Activated CD8-positive, alpha-beta memory T cell treated with anti-CD3 and anti-CD28 coated beads, Interleukin-2, amount 50 U/mL, for 1 hour (primary cell): ENCODE data around the gene FOSL2.

Experiments used
- DNase-seq: peaks from one replicate; pipeline ENCODE4 v3.0.0-alpha.2; 2020; ENCODE audit errors: extremely low read depth

The FOSL2 gene

DNA sequence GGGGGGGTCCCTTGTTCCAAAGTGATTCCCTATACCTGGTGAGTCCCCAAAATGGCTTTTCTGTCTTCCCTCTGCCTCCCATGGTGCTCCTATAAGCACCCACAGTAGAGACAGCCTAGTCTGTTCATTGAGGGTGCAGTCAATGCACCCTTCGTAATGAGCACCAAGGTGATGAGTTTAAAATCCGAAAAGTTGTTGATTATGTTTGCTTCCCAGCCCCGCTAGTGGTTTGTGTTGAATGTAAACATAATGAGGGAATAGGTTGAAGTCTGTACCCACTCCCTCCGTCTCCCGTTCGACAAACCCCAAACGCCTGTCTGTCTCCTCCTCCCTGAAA, 2.3 kb downstream of the FOSL2 start:
- no peak for DNase-seq

DNA sequence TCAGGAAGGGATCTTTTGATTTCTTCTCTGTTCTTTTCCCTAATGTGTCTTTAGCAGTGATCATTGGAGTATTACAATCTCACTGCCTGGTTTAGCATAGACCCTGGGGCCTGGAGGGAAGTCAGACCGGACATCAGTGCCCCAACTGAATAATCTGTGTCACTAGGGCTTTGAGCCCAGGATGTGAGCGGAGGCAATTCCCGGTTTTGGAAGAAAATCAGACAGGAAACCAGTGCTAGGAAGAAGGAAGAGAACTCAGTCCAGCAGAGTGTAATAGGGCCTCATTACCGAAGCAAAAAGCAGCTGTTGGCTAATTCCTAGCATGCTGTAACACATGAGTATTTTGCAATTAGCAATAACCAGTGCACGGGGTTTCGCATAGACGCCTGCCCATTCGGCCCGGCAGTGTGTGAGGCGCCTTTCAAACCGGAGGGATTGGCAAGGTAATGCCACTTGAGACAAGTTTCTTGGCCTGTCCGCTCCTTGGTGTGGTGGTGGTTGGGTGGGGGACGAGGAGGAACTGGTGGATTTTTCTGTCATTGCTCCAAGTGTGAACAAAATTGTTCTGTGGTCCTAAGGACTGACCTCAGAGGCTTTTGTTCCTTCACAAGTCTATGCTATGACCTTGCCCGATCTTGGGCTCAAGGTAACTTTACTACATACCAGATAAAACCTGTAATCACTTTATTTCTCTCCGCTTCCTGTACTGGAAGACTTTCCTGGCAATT, 2.8 kb downstream of the FOSL2 start:
- no peak for DNase-seq

DNA sequence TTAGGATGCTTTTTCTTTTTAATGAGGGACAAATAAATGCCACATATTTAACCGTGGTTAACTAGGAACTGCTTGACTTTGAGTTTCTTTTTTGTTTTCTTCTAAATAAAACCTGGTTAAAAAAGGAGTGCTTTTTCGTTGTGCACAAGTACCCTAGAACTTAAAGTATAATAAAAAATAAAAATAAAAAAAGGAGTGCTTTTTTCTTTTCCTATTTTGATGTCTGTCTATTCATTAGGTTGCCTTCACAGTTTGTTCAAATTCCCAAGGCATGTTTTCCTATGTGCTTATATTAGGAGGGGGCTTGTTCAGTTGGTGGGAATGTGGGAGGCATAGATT, 4.4 kb downstream of the FOSL2 start:
- no peak for DNase-seq

DNA sequence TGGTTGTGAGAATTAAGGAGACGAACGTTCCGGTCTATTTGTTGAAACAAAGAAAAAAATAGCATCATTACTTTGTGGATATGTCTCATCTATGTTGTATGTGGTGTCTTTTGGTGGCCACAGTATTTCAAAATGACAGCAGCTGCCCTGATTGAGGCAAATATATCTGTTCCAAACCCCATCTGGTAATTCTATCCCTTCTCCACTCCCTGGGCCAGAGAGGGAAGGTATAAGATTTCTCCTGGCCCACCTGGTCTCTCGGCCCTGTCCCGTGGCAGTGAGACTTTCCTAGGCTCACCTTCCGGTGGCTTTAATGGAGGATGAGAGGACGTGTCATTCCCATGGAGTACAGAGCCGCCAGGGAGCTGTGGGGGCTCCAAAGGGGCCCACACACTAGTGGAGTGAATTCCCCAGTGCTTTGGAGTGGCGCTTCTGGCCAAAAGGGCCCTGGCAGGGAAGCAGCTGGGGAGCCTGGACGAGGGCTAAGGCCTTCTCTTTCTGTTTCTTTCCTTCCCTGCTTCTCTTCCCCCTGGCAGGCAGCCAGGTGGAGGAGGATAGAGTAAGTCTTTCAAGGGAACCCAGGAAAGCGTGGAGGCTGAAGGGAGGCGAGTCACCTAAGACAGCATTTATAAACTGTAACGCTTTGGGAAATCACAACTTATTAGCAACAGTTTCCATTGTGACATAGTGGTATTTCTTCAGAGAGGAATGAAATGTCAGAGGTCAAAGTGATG, 5.6 kb downstream of the FOSL2 start:
- DNase-seq = no peak

DNA sequence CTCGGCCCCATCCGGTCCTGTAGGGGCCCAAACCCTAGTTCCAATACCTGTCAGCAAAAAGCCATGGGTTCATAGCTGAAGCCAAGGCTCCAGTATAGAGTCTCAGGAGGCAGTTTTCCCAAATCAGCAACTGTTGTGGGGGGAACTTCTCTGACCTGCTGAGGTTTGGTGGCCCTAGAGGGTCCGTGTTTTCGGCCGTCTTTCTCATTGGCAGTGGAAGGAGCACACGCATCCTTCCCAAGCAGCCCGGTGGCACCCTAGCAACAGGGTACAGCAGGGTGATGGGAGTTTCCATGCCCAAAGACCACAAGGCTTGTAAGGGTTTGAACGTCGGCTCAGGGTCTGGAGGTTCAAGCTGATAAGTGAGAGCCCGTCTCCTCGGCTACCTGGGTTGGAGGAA, 6.6 kb downstream of the FOSL2 start:
- no peak for DNase-seq

DNA sequence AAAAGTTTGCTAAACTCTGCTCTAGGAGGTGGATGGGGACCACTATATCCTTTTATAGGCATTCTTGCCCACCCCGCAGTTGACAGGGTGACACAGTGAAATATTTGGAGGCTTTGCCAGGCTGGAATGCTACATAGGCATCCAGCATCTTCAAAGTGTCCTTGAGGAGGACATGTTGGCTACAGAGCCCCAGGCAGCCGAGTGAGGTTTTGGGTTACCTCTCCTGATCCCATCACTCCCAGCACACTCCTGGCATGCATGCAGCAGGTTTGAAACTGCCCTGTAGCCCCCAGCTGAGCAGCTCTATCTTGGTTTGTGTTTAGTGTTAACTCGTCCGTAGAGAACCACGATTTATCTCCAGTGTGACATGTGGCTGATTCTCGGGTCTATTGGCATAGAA, 7.3 kb downstream of the FOSL2 start:
- no peak for DNase-seq

DNA sequence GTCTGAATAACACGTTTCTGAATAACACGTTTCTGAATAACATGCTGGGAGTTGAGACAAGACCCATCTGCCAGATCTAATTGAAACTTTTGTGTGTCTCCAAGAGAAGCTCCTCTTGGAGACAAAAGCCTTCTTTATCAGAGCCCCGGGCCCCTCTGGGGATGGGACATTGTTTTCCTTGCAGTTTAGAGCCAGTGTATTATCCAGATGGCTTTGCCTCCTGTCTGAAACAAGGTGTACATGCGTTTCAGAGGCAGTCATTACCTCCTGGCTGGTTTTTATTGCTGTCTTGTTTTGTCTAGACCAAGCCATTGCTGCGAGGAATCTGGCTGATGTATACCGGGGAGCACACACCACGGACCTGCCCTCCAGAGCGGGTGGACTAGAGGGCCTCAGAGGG, 7.8 kb downstream of the FOSL2 start:
- DNase-seq = no peak

DNA sequence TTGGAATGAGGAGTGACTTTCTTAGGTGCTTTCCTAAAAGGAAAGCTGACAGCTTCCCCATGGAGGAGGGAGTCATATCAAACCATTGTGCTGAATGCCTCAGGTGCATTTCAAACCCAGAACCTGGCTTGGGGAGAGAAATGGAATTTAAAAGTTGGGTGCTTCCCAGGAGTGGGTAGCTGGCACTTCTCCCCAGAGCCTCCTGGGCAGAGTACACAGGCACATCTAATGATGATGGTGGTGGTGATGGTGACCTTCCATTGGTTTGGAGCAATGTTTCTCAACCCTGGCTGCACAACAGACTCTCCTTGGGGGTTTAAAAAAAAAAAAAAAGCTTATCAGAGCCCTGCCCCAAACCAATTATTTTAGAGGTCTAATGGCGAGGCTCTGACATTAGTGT, 8.3 kb downstream of the FOSL2 start:
- DNase-seq = no peak

DNA sequence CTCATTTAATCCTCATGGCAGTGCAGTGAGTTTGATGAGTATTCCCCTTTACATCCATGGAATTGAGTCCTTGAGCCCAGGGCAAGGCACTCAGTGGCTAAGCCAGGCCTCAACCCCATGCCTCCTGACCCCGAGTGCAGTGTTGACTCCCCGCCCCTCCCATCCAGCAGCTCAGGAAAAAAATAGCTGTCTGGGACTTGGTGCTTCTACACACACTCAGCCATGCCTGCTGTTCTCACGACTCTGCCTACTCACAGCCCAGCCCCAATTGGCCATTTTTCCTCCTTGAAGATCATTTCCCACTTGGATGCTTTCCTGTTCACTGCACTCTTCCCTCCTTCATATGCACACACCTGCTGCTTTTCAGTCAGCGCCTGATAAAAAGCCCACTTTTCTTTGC, 8.8 kb downstream of the FOSL2 start:
- DNase-seq = no peak

DNA sequence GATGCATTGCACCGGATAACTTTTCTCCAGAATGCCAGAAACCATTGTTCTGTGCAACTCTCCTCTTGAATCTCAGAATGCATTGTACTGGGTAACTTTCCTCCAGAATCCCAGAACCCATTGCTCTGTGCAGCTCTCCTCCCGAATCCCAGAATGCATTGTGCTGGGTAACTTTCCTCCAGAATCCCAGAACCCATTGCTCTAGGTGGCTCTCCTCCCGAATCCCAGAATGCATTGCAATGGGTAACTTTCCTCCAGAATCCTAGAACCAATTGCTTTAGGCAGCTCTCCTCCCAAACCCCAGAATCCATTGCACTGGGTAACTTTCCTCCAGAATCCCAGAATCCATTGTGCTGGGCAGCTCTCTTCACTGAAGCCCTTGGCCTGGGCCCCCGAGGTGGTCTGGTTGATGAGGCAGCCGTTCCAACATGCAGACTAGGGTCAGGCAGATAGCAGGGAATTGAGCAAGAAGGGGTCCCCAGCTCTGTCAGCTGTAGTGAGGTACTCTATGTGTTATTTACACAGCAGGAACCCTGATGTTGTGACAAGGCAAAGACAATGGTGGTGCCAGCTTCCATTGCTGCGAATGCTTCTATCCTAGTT, 9.4 kb downstream of the FOSL2 start:
- no peak for DNase-seq

DNA sequence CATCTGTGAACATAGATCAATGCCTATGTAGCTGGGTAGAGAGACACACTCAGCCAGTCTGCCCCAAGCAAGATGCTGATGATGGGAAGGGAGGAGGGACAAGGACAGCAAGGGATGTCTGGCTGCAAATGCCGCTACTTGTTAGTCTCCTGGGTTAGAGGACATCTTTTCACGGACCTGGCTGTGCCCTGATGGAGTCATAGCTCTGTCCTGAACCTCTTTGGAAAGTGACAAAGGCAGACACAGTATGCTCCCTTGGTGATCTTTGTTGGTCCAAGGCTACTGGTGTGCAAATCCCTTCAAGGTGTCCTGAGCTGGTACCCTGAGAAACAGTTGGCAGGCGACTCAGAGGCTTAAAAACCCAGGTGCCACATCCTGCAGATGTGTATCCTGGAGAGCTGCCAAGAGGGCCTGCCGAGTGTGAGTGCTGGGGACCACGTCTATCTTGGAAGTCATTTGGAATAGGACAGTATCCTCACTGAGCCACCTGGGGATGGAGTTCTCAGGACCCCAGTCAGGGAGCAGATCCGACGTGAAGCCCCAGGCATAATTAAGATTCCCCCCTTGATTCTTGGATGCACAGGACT, 10.8 kb downstream of the FOSL2 start:
- DNase-seq = no peak

DNA sequence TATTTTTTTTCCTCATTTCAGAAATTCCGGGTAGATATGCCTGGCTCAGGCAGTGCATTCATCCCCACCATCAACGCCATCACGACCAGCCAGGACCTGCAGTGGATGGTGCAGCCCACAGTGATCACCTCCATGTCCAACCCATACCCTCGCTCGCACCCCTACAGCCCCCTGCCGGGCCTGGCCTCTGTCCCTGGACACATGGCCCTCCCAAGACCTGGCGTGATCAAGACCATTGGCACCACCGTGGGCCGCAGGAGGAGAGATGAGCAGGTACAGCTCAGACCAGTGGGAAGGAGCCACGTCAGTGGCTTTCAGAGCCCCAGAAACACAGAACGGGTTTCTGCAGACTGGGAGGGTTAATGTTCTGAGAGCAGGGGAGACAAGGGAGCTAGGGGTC, 11.4 kb downstream of the FOSL2 start:
- no peak for DNase-seq

DNA sequence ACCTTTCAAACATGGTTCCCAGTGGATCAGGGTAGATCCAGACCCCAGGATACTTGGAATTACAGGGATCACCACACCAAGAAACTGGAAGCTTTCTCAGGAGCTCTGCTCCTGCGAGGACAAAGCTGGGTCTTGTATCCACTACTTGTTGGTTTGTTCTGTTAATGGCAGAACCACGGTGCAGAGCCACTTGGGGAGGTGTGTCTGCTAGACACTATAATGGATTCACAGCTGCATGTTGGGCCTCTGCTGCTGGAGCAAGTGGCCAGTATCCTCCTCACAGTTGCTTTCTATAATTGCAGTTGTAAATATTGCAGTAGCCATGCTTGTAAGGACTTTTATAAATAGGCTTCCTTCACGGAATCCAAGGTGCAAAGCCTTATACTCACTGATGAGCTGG, 12.9 kb downstream of the FOSL2 start:
- DNase-seq = no peak

DNA sequence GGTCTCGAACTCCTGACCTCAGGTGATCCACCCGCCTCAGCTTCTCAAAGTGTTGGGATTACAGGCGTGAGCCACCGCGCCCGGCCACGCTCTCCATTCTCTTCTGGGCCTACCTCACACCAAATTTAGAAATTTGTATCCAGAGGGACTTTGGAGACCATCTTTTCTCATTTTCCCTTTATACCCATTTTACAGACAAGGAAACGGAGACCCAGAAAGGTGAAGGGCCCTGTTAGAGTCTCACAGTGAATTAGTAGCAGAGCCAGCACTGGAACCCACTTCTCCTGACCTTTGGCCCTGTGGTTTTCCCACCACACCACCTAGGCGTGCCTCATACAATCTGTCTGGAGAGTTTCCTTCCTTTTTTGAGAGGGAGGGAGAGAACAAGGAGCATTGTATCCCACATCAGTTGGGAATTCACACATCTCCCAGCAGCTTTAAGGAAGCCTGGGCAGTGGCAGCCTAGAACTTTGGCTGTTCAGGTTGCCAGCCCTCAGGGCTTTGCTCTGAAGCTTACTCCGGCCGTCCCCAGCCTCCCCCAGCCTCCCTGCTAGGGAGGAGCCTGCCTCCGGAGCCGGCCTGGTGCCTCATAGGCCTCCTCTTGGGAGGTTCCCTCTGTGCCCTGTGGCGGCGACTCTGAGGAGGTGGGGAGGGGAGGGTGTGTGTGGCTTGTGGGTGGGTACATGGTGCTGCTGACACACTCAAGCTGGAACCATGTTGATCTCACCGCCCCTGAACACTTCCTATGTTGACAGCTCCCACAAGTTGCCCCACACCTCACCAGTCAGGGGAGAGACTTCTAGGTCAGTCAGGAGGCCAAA, 13.8 kb downstream of the FOSL2 start:
- DNase-seq = peak; percentile 58

DNA sequence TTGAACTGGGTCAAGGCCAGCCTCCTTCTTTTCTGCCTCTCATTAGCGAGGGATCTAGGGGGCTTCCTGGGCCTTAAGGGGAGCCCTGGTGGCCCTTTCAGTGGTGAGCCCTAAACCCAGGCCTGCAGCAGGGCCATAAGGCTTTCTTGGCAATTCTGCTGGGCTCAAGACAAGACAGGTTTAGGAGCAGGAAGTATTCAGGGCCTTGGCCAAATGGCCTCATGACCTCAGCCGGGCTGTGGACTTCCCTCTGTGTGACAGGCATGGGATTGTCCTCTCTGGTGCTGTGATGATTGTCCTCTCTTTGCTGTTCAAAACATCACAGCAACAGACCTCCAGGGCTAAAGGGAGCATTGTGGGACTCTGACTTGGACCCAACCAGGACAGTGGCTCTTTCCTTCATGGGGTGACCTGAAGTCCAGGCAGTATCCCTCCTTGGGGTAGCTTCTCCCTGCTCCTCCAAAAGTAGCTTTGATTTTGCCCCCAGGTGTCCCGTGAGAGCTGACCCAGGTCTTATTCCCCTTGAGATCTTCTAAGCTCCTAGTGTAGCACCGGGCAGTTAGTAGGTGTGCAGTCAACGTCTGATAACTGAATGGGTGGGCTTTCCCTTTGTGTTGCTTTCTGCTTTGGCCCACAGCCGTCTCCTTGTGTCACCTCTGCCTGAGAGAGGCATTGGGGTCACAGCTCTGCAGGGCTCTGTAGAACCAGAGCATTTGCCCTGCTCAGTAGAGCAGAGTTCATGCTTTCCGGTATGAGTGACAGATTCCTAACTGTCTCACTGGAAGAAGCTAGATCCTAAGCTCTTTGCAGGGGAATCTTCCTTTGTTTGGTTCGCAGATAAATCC, 14.7 kb downstream of the FOSL2 start:
- no peak for DNase-seq

DNA sequence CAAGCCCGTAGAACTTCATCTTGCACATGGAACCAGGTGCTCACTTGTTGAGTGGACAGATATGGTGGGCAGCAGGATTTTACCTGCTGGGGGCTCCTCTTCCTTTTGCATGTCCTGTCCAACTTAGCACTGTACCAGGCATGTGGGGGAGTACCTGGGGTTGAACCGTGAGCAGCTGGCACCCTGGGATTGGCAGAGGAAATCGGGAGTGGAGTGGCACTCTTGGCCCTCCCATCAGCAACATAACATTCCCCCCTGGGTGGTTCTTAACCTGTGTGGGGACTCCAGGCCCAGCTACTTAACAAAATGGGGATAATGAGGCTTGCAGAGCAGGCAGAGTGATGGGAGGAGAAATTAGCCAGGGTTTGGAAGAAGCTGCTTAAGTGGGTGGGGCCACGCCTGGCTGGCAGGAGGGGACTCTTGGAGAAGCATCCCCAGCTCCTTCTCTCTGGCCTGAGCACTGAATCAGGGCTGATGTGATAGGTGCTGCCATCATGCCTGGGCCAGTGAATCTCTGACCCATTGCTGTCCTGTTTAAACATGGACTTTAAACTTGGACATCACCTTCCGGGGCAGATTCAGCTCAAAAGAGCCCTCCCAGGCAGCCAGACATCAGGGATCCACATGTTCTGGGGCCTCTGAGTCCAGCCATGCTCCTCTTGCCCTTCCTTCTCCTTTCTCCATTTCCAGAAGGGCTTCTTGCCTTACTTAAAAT, 15.5 kb downstream of the FOSL2 start:
- no peak for DNase-seq

DNA sequence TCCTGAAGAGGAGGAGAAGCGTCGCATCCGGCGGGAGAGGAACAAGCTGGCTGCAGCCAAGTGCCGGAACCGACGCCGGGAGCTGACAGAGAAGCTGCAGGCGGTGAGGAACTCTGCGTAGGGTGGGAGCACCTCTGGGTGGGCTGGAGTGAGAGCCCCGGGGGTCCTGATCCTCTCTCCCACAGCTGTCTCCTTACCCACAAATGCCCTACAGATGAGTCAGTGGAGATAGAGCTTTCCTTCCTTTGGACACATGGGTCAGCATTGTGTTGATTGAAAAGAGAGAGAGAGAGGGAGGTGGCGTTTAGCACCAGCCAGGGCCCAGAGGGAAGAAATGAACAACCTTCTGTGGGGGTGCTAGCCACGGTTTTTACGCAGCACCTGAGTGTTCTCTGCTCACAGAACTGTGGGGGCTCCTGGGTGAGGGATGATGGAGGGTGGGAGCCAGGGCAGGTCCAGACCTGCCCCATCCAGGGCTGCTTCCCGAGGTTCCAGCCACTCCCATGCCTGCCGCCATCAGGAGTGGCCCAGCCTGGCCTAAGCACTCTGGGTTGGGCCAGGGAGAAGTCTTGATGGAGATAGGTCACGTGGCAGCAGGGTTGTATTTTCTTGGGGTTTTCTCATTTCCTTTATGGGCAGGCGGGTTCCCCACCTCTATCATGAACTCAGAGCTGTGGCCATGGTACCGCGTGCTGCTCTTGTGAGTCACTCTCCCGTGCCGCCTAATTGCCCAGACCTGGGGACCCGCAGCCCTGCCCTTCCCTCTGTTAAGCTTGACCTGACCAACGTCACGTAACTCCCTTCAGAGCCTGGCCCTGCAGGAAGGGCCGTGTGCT, 16.3 kb downstream of the FOSL2 start:
- peak; percentile 71 for DNase-seq

DNA sequence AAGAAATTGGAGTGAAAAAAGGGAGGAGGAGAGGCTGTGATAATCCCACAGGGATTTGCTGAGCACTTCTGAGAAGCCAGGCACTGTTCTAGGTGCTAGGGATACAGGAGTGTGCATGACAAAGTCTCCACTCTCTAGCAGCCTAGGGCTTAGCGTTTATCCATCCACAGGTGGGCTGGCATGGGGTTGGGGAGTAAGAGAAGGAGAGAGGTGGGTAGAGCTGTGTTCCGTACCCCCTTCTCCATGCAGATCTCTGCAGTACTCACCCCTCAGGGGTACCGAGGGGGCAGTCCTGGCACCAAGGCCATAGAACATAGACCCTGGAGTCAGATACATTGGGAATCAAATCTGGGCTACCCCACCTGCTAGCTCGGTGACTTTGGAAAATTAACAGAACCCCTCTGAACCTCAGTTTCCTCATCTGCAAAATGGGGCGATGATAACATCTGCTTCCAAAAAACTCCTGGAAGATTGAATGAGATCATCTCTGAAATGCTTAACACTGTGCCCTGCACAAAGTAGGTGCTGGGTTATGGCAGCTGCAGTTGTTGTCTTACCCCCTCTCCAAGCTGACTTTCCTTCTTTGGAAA, 18.6 kb downstream of the FOSL2 start:
- DNase-seq = no peak

DNA sequence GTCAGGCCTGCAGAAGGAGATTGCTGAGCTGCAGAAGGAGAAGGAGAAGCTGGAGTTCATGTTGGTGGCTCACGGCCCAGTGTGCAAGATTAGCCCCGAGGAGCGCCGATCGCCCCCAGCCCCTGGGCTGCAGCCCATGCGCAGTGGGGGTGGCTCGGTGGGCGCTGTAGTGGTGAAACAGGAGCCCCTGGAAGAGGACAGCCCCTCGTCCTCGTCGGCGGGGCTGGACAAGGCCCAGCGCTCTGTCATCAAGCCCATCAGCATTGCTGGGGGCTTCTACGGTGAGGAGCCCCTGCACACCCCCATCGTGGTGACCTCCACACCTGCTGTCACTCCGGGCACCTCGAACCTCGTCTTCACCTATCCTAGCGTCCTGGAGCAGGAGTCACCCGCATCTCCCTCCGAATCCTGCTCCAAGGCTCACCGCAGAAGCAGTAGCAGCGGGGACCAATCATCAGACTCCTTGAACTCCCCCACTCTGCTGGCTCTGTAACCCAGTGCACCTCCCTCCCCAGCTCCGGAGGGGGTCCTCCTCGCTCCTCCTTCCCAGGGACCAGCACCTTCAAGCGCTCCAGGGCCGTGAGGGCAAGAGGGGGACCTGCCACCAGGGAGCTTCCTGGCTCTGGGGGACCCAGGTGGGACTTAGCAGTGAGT, 19.4 kb downstream of the FOSL2 start:
- no peak for DNase-seq
